Effector memory CD8-positive, alpha-beta T cell (primary cell): ENCODE measurements around the gene PSMG3.

Experiments used
- ATAC-seq: fragments of 150-1000 bp; cut with Tn5 transposase; replicated peaks from 2 replicates; pipeline ENCODE4 v1.10.0; 2021; ENCODE audit warnings: mild to moderate bottlenecking, moderate library complexity
- DNase-seq, 3 experiments: peaks; one replicate each; pipeline ENCODE4 v3.0.0; 2021
- H3K27ac Mint-ChIP-seq, 2 donors: one replicate each; pipeline ENCODE4 v1.8.0; 2022; ENCODE audit warnings: mild to moderate bottlenecking in 2 of 2, mixed read lengths in 2 of 2, moderate library complexity in 2 of 2
- H3K27me3 Mint-ChIP-seq, 2 donors: one replicate each; pipeline ENCODE4 v1.8.0; 2022; ENCODE audit warnings: mixed read lengths in 2 of 2
- H3K36me3 Mint-ChIP-seq: one replicate; pipeline ENCODE4 v1.8.0; 2022; ENCODE audit warnings: mild to moderate bottlenecking, moderate library complexity, mixed read lengths; ENCODE audit not compliant: insufficient read depth
- H3K4me1 Mint-ChIP-seq, 2 donors: one replicate each; pipeline ENCODE4 v1.8.0; 2022; ENCODE audit warnings: low read depth in 2 of 2, mixed read lengths in 2 of 2
- H3K4me3 Mint-ChIP-seq, 2 donors: one replicate each; pipeline ENCODE4 v1.8.0; 2022; ENCODE audit warnings: mild to moderate bottlenecking in 2 of 2, mixed read lengths in 2 of 2, moderate library complexity in 2 of 2
- H3K9me3 Mint-ChIP-seq, 2 donors: one replicate each; pipeline ENCODE4 v1.8.0; 2022; ENCODE audit warnings: mixed read lengths in 2 of 2

Gene PSMG3

DNA sequence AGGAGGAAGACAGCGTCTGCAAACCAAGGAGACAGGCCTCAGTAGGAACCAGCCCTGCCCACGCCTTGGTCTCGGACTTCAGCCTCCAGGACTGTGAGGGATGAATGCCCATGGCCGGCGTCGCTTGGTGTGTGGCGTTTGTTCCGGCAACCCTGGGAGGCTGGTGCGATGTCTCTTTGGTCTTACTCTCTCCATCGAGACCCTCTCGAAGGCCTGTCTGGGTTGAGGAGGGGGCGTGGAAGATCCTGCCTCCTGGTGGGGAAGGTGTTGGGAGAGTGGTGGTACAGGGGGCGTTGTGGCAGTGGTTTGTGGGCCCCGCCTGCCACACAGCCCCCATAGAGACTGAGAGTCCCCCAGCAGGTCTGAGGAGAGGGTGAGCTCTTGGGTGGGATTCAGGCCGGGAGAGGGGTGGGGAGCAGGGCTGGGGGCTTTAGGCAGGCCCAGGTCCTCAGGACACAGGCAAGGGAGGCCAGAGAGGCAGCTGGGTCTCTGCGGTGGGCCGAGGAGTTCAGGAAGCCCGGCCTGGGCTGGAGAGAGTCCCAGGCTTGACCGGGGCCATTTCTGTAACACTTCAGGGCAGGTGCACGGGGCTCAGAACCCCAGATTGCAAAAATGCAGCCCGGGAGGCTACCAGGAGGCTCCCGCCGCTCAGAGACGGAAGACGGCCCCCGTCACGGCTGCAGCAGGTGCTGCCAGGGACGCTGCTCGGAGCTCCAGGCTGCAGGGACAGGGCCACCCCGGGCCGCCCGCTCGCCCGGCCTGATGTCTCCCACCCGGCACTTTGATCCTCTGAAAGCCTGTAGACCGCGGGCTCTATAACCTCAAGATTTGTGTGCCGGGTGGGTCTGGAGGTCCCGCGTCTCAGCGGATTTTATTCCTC lies 33.8 kb upstream of the PSMG3 start:
- no peak overlapping the region for H3K4me3 Mint-ChIP-seq
- peaks cover 2% of the 10 kb centered on the region for H3K36me3 Mint-ChIP-seq
- peaks cover 27 to 87% of the 10 kb centered on the region in 2 donors for H3K27me3 Mint-ChIP-seq
- ATAC-seq (no peak), DNase-seq (no peak)
- H3K9me3 Mint-ChIP-seq: no peaks in the 10 kb centered on the region
- no peak overlapping the region for H3K27ac Mint-ChIP-seq
- H3K4me1 Mint-ChIP-seq: no peaks in the 10 kb centered on the region

DNA sequence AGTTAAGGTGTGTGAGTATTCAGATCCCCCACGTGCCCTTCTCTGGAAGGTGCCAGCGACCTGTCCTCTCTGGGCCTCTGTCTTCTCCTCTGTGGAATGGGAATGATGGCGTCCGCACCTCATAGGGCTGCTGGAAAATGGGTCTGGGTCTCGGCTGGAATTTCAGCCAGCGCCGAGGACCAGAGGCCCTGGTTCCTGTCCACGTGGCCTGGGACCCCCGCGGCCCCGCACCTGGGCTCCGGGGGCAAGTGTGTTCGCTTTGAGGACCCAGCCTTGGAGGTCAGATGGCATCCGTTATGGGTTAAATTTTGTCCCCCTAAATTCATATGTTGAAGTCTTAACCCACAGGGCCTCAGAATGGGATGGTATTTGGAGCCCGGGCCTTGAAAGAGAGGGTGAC lies 32.6 kb upstream of the PSMG3 start:
- Mint-ChIP-seq H3K4me1 (no peaks in the 10 kb centered on the region), H3K4me3 (no peak overlapping the region), H3K9me3 (no peaks in the 10 kb centered on the region), H3K36me3 (peaks cover 2% of the 10 kb centered on the region), H3K27me3 (peaks cover 33 to 90% of the 10 kb centered on the region in 2 donors), H3K27ac (no peak overlapping the region)
- DNase-seq (no peak), ATAC-seq (no peak)

DNA sequence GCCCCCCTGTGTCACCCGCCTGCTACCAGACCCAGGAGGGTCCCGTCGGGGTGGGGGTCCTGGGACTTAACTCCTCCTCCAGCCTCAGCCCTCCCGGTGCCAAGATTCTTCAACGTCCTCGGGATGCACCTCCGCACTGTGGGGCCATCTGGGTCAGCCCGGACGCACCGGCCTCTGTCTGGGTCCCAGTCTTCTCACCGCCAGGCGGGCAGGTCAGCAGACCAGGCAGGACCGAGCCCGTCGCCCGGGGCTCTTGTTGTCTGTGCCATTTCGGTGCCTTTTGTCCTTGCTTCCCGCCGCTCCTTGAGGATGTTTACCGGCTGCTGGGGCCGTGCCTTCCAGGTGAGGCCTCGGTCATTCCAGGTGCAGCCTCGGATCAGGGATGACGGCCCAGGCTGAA lies 32.1 kb upstream of the PSMG3 start:
- no peak overlapping the region for H3K4me3 Mint-ChIP-seq
- H3K27ac Mint-ChIP-seq: no peak overlapping the region
- peaks cover 2% of the 10 kb centered on the region for H3K36me3 Mint-ChIP-seq
- H3K27me3 Mint-ChIP-seq: peaks cover 31 to 90% of the 10 kb centered on the region in 2 donors
- no peaks in the 10 kb centered on the region for H3K4me1 Mint-ChIP-seq
- H3K9me3 Mint-ChIP-seq: no peaks in the 10 kb centered on the region
- DNase-seq: no peak
- ATAC-seq: no peak

DNA sequence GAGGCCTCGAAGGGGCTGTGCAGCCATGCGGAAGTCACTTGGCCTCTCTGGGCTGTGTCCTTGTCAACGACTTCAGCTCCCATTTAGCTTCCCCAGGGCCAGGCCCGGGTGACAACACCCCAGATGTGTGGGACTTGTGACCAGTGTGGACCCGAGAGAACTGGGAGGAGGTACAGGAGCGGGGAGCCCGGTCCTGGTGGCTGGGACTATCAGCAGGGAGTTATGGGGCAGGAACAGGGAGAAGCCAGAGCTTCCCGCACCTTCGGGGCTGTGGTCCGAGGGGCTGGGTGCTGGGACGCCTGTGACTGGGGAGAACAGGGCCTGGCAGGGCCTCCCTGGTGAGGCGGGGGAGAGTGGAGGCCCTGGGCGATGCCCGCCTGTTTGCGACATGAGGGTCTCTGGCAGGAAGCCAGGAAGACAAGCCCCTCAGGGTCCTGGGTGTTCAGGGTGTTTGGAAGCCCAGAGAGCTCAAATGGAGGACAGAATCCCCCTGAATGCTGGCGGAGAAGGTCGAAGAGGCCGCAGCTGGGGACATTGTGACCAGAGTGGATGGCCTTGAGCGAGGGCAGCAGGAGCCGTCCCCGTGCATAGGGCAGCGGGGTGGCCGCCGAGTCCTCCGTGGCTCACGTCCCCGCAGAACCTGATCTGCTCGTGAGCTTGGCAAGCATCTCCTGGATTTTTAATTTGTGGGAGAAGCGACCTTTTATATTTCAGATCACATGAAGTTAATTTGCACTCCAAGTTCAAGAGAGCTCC lies 30.0 kb upstream of the PSMG3 start:
- H3K27ac Mint-ChIP-seq: no peak overlapping the region
- H3K9me3 Mint-ChIP-seq: no peaks in the 10 kb centered on the region
- ATAC-seq (no peak), DNase-seq (no peak)
- H3K4me1 Mint-ChIP-seq: no peaks in the 10 kb centered on the region
- peaks cover 44 to 90% of the 10 kb centered on the region in 2 donors for H3K27me3 Mint-ChIP-seq
- H3K36me3 Mint-ChIP-seq: peaks cover 2% of the 10 kb centered on the region
- no peak overlapping the region for H3K4me3 Mint-ChIP-seq

DNA sequence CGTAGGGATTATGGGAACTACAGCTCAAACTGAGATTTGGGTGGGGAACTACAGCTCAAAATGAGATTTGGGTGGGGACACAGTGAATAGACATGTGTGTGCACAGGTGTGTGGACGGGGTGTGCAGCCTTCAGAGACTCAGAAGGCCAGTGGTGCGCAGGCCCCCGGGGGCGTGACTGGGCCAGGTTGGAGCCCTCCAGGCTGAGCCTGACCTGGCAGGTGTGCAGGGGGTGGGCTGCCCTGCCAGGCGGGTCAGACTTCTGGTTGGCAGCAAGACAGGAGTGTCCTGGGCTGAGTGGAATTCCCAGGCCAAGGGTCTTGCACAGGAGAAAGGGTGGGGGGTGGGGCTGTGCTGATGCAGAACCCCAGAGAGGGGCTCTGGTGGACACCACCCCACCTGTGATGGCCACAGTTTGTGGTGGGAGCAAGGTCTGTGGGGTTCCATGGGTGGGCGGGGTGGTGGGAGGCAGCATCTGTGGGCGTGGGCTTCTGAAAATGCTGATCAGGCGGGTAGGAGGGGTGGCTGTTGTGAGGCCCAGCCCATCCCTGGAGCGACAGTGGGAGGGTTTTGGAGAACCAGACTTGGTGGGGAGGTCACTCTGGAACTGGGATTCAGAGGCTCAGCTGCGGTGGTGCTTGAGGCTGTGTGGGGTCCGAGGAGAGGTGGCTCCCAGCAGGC lies 29.3 kb upstream of the PSMG3 start:
- no peaks in the 10 kb centered on the region for H3K4me1 Mint-ChIP-seq
- no peak overlapping the region for H3K27ac Mint-ChIP-seq
- ATAC-seq: no peak
- H3K36me3 Mint-ChIP-seq: peaks cover 2% of the 10 kb centered on the region
- H3K9me3 Mint-ChIP-seq: no peaks in the 10 kb centered on the region
- no peak overlapping the region for H3K4me3 Mint-ChIP-seq
- DNase-seq: no peak
- H3K27me3 Mint-ChIP-seq: peaks cover 50 to 94% of the 10 kb centered on the region in 2 donors

DNA sequence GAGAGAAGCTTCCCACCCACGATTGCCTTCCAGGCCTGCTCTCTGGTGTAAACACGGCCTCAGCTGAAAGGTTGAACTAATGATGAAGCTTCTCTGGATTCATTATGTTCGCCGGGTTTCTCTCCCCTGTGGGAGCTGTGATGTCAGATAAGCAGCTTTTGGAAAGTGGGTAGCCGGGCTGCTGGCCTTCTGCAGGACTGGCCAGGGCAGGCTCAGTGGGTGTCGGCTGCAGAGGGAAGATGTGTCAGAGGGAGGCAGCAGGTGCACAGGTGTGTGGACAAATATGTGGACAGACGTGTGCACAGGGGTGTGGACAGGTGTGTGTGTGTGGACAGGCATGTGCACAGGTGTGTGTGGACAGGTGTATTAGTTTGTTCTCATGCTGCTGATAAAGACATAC lies 28.5 kb upstream of the PSMG3 start:
- no peaks in the 10 kb centered on the region for H3K9me3 Mint-ChIP-seq
- peaks cover 2% of the 10 kb centered on the region for H3K36me3 Mint-ChIP-seq
- H3K4me1 Mint-ChIP-seq: no peaks in the 10 kb centered on the region
- no peak overlapping the region for H3K27ac Mint-ChIP-seq
- ATAC-seq (no peak), DNase-seq (no peak)
- peaks cover 54 to 94% of the 10 kb centered on the region in 2 donors for H3K27me3 Mint-ChIP-seq
- no peak overlapping the region for H3K4me3 Mint-ChIP-seq

DNA sequence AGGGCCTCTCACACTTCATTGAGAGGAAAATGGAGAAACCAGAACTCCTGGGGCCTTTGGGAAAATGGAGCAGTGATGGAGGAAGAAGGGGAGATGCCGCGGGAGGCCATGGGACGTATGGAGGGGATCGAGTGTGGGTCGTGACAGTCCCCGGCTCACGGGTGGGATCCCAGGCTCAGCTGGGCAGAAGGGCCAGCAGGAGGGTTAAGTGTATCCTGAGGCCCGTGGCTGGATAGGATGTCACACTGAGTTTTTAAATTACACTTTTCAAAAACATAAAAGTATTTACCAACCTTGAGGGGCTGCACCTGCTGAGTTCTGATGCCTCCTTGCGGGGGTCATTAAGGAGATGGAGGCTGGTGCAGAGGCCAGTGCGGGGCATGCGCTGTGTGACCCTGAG lies 28.0 kb upstream of the PSMG3 start:
- no peaks in the 10 kb centered on the region for H3K9me3 Mint-ChIP-seq
- H3K27me3 Mint-ChIP-seq: peaks cover 54 to 94% of the 10 kb centered on the region in 2 donors
- peaks cover 2% of the 10 kb centered on the region for H3K36me3 Mint-ChIP-seq
- no peak overlapping the region for H3K27ac Mint-ChIP-seq
- H3K4me3 Mint-ChIP-seq: no peak overlapping the region
- H3K4me1 Mint-ChIP-seq: peaks cover under 1 to 3% of the 10 kb centered on the region in 2 donors
- no peak for ATAC-seq
- DNase-seq: no peak

DNA sequence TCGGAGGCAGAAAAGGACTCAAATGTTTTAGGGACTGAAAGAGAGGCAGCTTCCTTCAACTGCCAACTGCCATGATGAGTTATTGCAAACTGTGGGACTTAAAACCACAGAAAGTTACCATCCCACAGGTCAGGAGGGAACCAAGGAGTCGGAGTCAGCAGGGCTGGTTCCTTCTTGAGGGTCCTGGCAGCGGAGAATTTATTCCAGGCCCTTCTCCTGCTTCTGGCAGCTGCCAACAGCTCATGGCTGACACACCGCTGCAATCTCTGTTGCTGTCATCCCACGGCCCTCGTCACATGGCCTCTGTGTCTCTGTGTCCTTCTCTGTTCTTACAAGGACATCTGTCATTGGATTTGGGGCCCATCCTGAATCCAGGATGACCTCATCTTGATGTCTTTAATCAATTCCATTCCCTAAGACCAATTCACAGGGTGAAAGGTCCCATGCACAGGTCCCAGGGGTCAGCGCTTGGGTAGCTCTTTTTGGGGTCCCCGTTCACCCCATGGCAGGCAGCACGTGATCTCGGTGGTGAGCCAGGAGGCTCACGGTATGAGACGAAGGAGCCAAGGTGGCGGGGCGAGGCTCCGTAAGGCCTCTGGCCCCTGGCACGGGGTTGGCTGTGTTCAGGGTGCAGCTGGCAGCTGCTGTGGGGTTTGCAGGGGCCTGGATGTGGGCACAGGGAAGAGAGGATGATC lies 27.4 kb upstream of the PSMG3 start:
- DNase-seq (no peak), ATAC-seq (no peak)
- Mint-ChIP-seq H3K27me3 (peaks cover 59 to 94% of the 10 kb centered on the region in 2 donors), H3K9me3 (no peaks in the 10 kb centered on the region), H3K27ac (no peak overlapping the region), H3K36me3 (peaks cover 2% of the 10 kb centered on the region), H3K4me3 (no peak overlapping the region), H3K4me1 (peaks cover 7 to 8% of the 10 kb centered on the region in 2 donors)

DNA sequence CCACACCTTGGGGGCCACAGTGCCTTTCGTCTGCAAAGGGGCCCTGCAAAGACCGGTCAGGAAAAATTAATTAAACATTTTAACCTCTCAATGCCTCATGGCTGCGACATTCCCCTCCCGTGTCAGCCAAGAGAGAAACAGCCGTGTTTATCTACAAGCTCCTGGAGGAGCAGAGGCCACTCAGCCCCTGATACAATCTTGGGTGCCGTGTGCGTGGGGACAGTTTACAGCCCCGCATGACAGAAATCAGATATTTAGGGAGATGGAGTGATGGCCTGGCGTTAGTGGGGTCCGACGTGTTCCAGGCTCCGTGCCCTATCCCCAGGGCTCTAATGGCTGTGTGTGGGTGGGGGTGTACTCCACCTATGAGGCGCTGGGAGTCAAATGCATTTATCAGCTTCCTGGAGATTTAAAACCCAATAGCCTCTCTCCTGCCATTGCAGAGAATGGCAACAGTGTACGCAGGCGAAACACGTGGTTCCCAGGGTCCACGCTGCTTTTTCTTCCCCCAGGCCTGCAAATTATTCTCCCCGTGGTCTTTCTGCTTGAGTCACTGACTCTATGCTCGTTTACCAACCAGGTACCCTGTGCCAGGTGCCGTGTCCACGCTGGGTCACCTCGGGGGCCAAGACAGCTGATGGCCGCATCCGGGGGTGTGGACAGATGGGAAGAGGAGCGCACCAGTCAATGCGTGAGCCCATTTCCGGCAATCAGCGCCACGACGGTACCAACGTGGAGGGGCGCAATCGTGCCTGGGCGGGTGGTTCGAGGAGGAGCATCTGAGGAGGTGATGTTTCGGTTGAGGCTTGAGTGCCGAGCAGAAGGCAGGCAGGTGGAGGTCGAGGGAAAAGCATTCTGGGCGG lies 26.6 kb upstream of the PSMG3 start:
- Mint-ChIP-seq H3K4me3 (no peak overlapping the region), H3K9me3 (no peaks in the 10 kb centered on the region), H3K27ac (peak overlapping the region in 1 of 2 donors; percentile 42), H3K36me3 (peaks cover 2% of the 10 kb centered on the region), H3K27me3 (peaks cover 67 to 94% of the 10 kb centered on the region in 2 donors), H3K4me1 (peaks cover 15% of the 10 kb centered on the region in 2 donors)
- DNase-seq (no peak), ATAC-seq (no peak)

DNA sequence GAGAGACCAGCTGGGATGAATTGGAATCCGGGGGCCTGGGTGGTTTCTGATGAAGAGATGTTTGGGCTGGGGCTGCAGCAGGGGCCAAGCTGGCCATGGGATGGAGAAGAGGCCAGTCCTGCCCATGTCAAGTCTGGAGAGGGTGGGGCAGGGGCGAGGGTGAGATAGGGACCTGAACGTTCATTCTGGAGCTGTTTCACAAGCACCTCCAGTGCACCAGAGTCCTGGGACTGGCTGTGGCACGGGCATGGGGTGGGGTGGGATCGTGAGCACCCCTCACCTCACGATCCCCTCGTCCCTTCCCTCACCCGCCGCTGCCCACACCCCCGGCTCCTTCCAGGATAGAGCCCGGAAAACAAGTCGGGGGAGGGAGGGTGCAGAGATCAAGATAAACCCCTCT lies 25.8 kb upstream of the PSMG3 start:
- Mint-ChIP-seq H3K9me3 (no peaks in the 10 kb centered on the region), H3K4me3 (no peak overlapping the region), H3K27me3 (peaks cover 75 to 94% of the 10 kb centered on the region in 2 donors), H3K4me1 (peaks cover 16 to 17% of the 10 kb centered on the region in 2 donors), H3K27ac (peak overlapping the region in 1 of 2 donors; percentile 42), H3K36me3 (peaks cover 2% of the 10 kb centered on the region)
- ATAC-seq: no peak
- DNase-seq: no peak

DNA sequence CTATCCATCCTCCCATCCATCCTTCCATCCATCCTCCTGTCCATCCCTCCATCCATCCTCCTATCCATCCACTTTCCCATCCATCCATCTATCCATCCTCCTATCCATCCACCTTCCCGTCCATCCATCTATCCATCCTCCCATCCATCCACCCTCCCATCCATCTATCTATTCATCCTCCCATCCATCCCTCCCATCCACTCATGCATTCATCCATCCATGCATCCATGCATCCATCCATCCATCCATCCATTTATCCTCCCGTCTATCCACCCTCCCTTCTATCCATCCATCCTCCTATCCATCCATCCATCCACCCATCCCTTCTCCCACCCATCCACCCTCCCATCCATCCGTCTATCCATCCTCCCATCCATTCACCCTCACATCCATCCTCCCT lies 25.2 kb upstream of the PSMG3 start:
- Mint-ChIP-seq H3K4me1 (peaks cover 16 to 20% of the 10 kb centered on the region in 2 donors), H3K9me3 (no peaks in the 10 kb centered on the region), H3K4me3 (no peak overlapping the region), H3K36me3 (no peaks in the 10 kb centered on the region), H3K27ac (no peak overlapping the region), H3K27me3 (peaks cover 79 to 98% of the 10 kb centered on the region in 2 donors)
- ATAC-seq: no peak
- no peak for DNase-seq

DNA sequence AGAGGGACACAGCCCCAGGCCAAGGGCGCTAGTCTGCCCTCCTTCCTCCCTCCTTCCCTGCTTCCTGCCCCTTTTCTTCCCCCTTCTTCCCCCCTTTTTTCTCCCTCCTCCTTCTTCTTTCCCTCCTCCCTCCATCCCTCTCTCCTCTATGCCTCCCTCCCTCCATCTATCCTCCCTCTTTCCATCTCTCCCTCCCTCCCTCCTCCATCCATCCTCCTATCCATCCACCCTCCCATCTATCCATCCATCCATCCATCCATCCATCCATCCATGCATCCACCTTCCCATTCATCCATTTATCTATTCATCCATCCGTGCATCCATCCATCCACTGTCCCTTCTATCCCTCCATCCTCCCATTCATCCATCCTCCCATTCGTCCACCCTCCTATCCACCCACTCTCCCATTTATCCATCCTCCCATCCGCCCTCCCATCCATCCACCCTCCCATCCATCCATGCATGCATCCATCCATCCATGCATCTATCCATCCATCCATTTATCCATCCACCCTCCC lies 24.1 kb upstream of the PSMG3 start:
- Mint-ChIP-seq H3K9me3 (no peaks in the 10 kb centered on the region), H3K4me3 (no peak overlapping the region)
- ATAC-seq: no peak

More for the DNA sequence above, 24.1 kb upstream of the PSMG3 start:
- Mint-ChIP-seq H3K36me3 (no peaks in the 10 kb centered on the region), H3K27me3 (peaks cover 88 to 100% of the 10 kb centered on the region in 2 donors), H3K4me1 (peaks cover 16 to 20% of the 10 kb centered on the region in 2 donors), H3K27ac (no peak overlapping the region)
- no peak for DNase-seq
